Fibroblast of the aortic adventitia (primary cell): ENCODE measurements around the gene SLC12A3. TPM values are rescaled to one million over a fixed set of nuclear protein-coding genes. Genes with fewer than 3 reads are reported as not detected.
A peak's percentile ranks its signal among the peaks of the same experiment; 100 is the strongest.

Experiments used
- DNase-seq: peaks from one replicate; pipeline ENCODE4 v3.0.0-alpha.2; 2010; ENCODE audit warnings: low read depth
- H3K4me3 ChIP-seq: 2 replicates; pipeline ENCODE4 v1.5.1; 2011; ENCODE audit warnings: low read depth, mild to moderate bottlenecking, control low read depth, low read length, moderate library complexity
- total RNA-seq: library from RNA; depleted of rRNA; stranded (reverse); fragments of >200 nt; gene quantifications from 2 replicates; pipeline ENCODE4 v1.2.3, GENCODE V29; 2012; ENCODE audit warnings: low replicate concordance
- TF ChIP-seq, protein P1 (sequence below): IDR thresholded peaks from 2 replicates; pipeline ENCODE4 v1.5.1; 2011; ENCODE audit warnings: mild to moderate bottlenecking, low read length, control low read depth, inconsistent platforms; ENCODE audit not compliant: insufficient read depth

The SLC12A3 gene
- total RNA-seq, 1 donor = not detected

GRCh38 chr16:56824804-56825203, 40.2 kb upstream of the SLC12A3 start:
- no peak overlapping the region for H3K4me3 ChIP-seq
- no peak for DNase-seq
- TF ChIP-seq, protein P1, sequence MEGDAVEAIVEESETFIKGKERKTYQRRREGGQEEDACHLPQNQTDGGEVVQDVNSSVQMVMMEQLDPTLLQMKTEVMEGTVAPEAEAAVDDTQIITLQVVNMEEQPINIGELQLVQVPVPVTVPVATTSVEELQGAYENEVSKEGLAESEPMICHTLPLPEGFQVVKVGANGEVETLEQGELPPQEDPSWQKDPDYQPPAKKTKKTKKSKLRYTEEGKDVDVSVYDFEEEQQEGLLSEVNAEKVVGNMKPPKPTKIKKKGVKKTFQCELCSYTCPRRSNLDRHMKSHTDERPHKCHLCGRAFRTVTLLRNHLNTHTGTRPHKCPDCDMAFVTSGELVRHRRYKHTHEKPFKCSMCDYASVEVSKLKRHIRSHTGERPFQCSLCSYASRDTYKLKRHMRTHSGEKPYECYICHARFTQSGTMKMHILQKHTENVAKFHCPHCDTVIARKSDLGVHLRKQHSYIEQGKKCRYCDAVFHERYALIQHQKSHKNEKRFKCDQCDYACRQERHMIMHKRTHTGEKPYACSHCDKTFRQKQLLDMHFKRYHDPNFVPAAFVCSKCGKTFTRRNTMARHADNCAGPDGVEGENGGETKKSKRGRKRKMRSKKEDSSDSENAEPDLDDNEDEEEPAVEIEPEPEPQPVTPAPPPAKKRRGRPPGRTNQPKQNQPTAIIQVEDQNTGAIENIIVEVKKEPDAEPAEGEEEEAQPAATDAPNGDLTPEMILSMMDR = no peak

- TF ChIP-seq, protein P1 = no peak
- H3K4me3 ChIP-seq = no peak overlapping the region
- no peak for DNase-seq
Observed at GRCh38 chr16:56825826-56826225, 39.2 kb upstream of the SLC12A3 start.

DNA sequence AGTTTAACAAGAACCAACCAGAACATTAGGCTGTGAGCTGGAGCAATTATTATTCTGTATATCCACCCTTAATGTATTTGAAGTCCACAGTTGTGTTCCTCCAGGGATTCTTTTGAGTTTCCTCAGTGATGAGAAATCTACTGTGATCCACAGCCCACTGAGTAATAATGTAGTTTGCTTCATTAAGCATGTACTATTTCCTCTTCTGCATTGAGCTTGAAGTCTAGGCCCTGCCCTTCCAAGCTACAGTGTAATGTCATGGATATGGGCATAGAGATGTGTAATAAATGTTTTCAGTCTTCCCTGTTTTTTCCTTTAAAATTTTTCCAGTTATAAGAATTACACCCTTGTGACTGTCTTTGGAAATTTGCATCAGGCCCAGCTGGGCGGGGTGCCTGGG, 36.4 kb upstream of the SLC12A3 start:
- DNase-seq = no peak
- no peak overlapping the region for H3K4me3 ChIP-seq
- TF ChIP-seq, protein P1 = no peak

- DNase-seq = peak; percentile 46
- TF ChIP-seq, protein P1 = no peak
- no peak overlapping the region for H3K4me3 ChIP-seq
Observed at GRCh38 chr16:56830669-56831068, 34.3 kb upstream of the SLC12A3 start.

- TF ChIP-seq, protein P1 = no peak
- DNase-seq = no peak
- no peak overlapping the region for H3K4me3 ChIP-seq
Observed at GRCh38 chr16:56832768-56833167, 32.2 kb upstream of the SLC12A3 start.

- TF ChIP-seq, protein P1 = no peak
- no peak for DNase-seq
Observed at GRCh38 chr16:56833243-56833970, 31.6 kb upstream of the SLC12A3 start.

GRCh38 chr16:56835320-56835719, 29.7 kb upstream of the SLC12A3 start:
- DNase-seq = no peak
- TF ChIP-seq, protein P1 = no peak
- no peak overlapping the region for H3K4me3 ChIP-seq

More at GRCh38 chr16:56833243-56833970, 31.6 kb upstream of the SLC12A3 start:
- H3K4me3 ChIP-seq = no peak overlapping the region
